NCI-H1436 treated with DMSO at 0.1 percent for 48 hours (cell line): ENCODE results near the gene ARPC2.

Source experiments
- DNase-seq: peaks from one replicate; lab custom pipeline; 2025; lab: John Stamatoyannopoulos, UW

Gene ARPC2

DNA sequence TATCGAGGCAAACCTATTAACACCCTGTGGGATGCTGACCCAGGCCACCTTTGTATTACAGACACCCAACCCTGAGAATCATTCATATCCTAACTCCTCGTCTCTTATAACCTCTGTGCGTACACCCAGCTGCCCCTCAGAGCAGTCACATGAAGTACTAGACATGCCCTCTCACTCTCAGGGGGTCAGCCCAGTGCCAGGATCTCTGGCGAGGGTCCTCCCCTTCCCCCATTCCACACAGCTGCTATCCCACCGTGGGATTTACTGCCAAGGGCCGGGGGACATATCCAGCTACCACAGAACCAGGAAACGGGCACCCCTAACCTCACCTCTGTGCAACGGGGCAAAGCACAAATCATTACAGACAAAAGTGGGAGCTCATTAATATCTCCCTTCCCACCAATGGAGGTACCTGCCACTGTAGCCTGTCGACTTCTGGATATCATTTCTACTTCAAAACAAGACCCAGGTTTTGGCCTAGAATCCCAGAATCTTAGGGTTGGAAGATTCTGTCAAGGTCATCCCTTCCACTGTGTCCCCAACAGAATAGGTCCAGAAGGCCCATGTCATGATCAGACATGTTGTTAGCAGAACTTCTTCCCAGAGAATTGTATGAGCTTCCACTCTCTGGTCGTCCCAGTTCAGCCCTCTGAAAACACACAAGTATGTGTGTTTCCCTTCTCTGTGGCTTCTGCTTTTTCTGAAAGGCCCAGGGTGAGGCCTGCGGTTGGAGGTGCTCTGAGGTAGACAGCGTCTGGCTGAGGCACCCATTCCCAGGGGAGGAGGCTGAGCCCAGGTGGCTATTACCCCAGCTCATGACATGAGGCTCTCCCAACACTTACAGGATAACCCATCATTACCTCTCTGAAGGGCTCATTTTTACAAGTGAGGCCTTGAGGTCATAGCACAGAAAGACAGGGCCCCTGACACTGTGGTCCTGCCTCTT, 73.6 kb downstream of the ARPC2 start:
- no peak for DNase-seq

DNA sequence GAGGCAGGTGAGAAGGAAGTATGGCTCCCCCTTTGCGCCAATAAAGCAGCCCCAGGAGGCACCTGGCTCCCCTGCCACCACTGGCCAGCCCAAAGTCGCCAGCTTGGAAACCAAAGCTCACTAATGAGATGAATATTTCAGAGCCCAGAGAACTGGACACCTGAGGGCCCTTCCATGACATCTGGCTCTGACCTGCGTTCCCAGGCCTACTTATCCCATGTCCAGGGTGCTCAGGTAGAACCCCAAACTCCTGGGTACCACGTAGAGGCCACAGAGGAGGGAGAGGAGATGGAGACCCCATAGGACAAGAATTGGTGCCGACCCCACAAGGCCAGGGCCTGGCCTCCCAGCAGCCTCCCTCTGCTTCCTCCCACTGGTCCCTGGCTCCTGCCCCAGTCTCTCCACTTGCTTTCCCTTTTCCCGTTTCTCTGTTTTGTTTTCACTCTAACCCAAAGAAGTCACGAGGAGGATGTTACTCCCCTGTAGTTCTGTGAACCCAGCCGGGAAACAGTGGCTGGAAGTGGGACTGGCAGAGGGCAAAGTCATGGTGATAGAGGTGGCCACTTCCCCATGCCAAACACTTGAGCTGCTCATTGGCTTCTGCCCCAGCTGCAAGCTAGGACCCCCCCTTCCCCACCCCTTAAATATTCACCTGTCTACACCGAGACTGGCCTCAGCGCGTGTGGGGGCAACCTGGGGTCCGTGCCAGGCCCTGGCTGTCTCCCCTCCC, 74.5 kb downstream of the ARPC2 start:
- no peak for DNase-seq

DNA sequence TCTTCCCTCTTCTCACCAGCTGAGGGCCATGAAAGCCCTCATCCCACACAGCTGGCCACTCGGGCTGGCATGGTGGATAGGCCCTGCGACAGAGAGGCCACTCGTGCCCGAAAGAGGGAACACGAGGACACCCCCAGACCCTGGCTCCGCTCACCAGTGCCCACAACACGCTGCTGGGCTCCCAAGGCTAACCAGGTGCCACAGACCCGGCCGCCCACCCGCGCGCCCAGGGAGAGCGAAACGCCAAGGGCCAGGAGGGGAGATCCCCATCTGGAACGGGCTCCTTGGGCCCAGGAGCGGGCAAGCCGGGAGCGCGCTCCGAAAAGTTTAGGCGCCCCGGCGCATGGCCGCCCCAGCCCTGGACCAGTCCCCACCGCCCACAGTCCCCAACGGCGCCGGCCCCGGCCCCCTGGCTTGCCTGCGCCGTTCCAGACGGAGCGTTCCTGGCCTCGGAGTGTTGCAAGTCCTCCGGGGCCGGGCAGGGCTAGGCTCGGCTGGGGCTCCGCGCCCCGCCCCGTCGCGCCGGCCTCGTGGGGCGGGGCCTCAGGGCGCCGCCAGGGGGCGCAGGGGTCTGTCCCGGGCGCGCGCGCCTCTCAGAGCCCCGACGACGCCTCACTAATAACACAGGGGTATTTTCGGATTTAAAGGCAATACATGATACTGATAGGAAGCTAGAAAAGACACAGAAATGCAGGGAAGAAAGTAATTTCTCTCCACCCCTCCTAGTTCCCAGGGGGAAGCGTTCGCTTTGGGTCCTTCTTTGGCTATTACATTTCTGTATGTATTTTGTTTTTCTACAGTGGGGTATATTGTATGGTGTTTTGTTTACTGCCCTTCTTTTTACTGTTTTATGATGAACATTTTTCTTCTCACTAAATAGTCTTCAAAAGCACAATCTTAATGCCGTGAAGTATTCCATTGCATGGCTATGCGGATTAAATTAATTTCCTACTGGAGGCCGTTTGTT, 75.3 kb downstream of the ARPC2 start, which contains the start of gene TMBIM1:
Gene TMBIM1, minus strand, starts transcription at position 456 of the 967 bp plus-strand sequence. CDS start 10,362 bp downstream, outside the sequence.
- no peak for DNase-seq

DNA sequence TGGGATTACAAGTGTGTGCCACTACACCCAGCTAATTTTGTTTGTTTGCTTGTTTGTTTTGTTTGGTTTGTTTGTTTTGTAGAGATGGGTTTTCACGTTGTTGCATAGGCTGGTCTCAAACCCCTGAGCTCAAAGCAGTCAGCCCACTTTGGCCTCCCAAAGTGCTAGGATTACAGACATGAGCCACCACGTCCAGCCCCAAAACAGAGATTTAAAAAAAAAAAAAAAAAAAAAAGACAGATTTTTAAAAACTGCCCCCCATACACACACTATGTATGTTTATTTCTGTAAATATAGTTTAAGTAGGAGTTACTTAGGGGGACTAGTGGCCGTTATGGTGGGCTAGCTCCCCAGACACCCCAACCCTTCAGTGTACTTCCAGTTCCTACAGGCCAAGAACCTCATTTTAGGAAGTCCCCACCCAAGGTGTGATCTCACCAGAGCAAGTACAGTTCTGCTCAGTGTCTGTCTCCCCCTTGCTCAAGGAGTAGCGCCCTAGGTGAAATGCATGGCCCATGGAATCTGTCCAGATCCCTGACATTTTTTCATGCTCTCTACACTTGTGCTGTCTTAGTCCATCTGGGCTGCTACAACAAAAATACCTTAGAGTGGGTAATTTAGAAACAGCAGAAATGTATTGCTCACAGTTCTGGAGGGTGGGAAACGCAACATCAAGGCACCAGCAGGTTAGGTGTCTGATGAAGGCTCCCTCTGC, 76.9 kb downstream of the ARPC2 start:
- DNase-seq: no peak

DNA sequence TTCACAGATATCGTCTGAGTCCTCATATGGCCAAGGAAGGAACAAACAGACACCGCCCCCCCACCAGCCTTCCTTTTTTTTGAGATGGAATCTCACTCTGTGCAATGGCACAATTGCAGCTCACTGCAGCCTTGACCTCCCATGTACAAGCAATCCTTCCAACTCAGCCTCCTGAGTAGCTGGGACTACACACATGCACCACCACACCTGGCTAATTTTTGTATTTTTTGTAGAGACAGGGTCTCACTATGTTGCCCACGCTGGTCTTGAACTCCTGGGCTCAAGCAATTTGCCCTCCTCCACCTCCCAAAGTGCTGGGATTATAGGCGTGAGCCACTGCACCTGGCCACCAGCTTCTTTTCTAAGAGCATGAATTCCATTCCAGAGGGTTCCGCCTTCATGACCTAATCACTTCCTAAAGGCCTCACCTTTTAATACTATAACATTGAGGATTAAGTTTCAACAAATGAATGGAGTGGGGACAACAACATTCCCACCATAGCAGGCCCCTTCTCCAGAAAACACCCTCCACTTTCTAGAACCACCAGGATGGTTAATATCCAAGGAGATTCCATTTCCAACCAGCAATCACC, 77.5 kb downstream of the ARPC2 start:
- no peak for DNase-seq

DNA sequence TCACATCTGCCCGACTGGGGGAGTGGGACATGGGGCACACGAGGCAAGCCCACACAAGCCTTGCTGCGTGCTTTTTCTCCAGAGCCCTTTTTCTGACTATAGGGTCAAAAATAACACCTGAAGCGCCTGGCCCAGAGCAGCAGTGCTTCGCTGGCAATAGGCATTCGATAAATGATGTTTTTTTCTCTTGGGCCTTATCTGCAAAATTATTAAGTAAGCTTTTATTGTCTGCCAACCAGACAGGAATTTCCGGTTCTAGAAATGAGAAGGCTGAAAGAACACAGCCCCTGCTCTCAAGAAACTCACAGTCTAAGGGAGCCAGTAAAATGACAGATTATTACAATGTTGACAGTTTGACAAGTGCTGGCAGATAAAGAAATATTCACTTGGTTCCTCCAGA, 78.0 kb downstream of the ARPC2 start:
- DNase-seq: no peak

DNA sequence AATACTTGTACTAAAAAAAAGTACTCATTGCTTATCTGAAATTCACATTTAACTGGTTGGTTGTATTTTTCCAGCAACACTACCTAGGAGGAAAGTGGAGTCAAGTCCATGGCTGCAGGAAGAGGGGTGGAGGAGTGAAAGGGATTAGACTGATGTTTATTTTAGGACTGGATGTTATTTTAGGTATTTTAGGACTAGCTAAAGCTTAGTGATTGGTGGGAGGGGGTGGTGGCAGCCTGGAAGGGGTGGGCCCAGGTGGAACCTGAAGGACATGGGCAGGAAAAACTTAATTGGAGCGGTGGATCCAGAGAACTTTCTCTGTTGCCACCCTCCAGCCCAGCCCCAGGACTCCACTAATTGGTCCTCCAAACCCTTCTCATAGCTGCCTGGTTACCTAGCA, 79.2 kb downstream of the ARPC2 start:
- DNase-seq: no peak

DNA sequence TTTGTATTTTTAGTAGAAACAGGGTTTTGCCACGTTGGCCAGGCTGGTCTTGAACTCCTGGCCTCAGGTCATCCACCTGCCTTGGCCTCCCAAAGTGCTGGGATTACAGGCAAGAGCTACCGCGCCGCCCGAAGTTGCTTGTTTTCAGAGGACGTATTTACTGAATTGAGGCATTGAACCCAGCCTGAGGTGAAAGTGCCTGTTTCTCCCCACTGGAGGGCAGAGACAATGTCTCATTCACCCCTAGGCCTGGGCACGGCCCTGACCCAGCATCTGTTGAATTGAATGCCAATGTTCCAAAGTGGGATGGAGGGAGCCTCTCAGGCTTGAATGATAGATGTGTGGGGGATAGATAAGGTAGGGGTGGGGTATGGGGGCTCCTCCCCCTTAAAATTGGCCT, 79.9 kb downstream of the ARPC2 start:
- DNase-seq: no peak

DNA sequence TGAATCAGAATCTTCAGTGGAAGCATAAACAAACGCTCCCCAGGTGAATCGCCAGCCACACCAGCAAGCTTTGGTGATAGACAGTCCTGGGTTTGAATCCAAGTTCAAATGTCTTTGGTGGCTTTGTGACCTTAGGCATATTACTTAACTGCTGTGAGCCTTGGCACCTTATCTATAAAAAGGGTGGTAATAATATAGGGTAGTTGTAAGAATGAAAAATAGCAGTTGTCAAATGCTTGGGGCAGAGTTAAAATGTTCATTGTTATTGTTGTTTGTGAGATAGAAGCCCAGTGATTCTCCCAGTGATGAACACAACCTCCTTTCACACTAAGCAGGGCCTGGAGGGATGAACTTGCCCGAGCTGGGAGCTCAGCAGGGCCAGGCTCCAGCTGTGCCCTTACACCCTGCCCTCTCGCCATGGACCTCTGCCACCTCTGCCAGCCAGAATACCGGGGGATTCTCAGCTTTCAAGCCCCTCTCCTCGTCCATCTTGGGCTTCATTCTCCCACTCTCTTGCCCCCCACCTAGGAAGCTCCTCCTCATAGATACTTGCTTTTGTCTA, 81.4 kb downstream of the ARPC2 start:
- no peak for DNase-seq

DNA sequence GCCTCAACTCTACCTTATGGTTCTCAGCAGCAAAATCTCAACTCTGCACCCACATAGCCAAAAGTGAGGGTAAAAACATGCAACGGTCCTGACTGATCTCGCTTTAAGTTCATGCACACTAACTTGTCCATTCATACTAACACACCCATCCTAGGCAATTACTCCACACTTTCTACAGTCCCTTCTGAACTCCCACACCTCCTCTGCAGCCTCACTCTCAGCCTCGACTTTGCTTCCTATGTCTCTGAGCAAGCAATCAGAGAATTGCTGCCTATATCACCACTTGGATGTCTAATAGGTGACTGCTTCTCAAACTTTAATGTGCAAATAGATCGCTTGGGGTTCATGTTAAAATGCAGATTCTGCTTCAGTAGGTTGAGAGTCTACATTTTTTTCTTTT, 83.2 kb downstream of the ARPC2 start:
- DNase-seq: no peak

DNA sequence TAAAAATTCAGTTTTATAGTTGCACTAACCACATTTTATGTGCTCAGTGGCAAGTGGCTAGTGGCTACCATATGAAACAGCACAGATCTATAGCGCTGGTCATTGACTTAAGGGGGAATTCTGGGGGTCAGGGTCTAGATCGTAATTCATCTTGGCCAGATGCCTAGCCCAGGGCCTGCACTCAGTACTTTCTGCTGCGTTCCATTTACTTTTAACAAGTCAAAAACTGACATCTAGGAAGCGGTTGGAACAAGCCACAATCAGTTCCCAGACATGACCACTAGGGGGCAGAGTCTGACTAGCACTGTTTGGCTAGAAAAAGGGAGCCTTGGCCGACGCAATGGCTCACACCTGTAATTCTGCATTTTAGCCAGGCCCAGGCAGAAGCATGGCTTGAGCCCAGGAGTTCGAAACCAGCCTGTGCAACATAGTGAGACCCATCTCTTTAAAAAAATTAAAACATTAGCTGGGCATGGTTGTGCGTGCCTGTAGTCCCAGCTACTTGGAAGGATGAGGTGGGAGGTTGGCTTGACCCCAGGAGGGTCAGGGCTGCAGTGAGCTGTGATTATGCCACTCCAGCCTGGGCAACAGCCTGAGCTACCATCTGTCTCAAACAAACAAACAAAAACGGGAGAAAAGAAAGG, 84.3 kb downstream of the ARPC2 start:
- DNase-seq: peak; percentile 32
